Liver (tissue), 9 donors: ENCODE results near the gene CPLX1. TPM values are rescaled to one million over a fixed set of nuclear protein-coding genes. Genes with fewer than 3 reads are reported as not detected.

Source experiments
- DNase-seq: peaks from one replicate; pipeline ENCODE4 v3.0.0-alpha.2; 2017; ENCODE audit warnings: low spot score
- H3K27ac ChIP-seq, 2 donors: one replicate each; pipeline ENCODE4 v1.7.0; 2013; ENCODE audit warnings: inconsistent platforms in 2 of 2, low read length in 2 of 2, control low read depth in 1 of 2, low read depth in 1 of 2, mild to moderate bottlenecking in 1 of 2
- H3K27me3 ChIP-seq, 4 donors: one replicate each; pipeline versions ENCODE4 v1.6.1 to v1.7.0; 2013; ENCODE audit warnings: low read length in 3 of 4, inconsistent platforms in 1 of 4, mild to moderate bottlenecking in 1 of 4, moderate library complexity in 1 of 4; ENCODE audit not compliant: control insufficient read depth in 4 of 4, insufficient read depth in 4 of 4
- H3K36me3 ChIP-seq, 4 donors: one replicate each; pipeline versions ENCODE4 v1.6.1 to v1.7.0; 2013; ENCODE audit warnings: low read length in 3 of 4, mild to moderate bottlenecking in 3 of 4, low read depth in 1 of 4, moderate library complexity in 1 of 4; ENCODE audit not compliant: control insufficient read depth in 4 of 4, insufficient read depth in 3 of 4
- H3K4me1 ChIP-seq, 4 donors: one replicate each; pipeline versions ENCODE4 v1.6.1 to v1.7.0; 2013; ENCODE audit warnings: low read length in 3 of 4, mild to moderate bottlenecking in 3 of 4, moderate library complexity in 1 of 4; ENCODE audit not compliant: control insufficient read depth in 4 of 4, insufficient read depth in 4 of 4
- H3K4me3 ChIP-seq, 3 donors: one replicate each; pipeline versions ENCODE4 v1.6.1 to v1.7.0; 2013; ENCODE audit warnings: low read length in 3 of 3, control low read depth in 1 of 3, low read depth in 1 of 3, mild to moderate bottlenecking in 1 of 3
- H3K9ac ChIP-seq, 2 donors: one replicate each; pipeline ENCODE4 v1.7.0; 2013; ENCODE audit warnings: low read length in 2 of 2, mild to moderate bottlenecking in 2 of 2, moderate library complexity in 2 of 2, control low read depth in 1 of 2, low read depth in 1 of 2
- H3K9me3 ChIP-seq, 4 donors: one replicate each; pipeline versions ENCODE4 v1.6.1 to v1.7.0; 2013; ENCODE audit warnings: low read length in 3 of 4; ENCODE audit not compliant: control insufficient read depth in 4 of 4
- CTCF ChIP-seq: fragments of 150-350 bp; IDR thresholded peaks from 2 replicates; pipeline ENCODE4 v1.5.1; 2017; ENCODE audit warnings: improper control_type of control experiment, low read depth, low read length; ENCODE audit not compliant: missing input control
- EGR1 ChIP-seq, 2 donors: IDR thresholded peaks; 2 replicates each; pipeline ENCODE4 v1.6.1; 2016 to 2018; ENCODE audit warnings: antibody characterized with exemption in 2 of 2, low read depth in 2 of 2
- HNF4A ChIP-seq, 2 donors: conservative IDR thresholded peaks; 2 replicates each; pipeline ENCODE4 v1.6.1; 2016; ENCODE audit warnings: antibody characterized with exemption in 2 of 2, mild to moderate bottlenecking in 2 of 2
- HNF4G ChIP-seq: IDR thresholded peaks from 2 replicates; pipeline ENCODE4 v1.6.1; 2016; ENCODE audit warnings: antibody characterized with exemption
- JUND ChIP-seq, 2 donors: IDR thresholded peaks; 2 replicates each; pipeline ENCODE4 v1.6.1; 2016; ENCODE audit warnings: antibody characterized with exemption in 2 of 2
- NR2F2 ChIP-seq: IDR thresholded peaks from 2 replicates; pipeline ENCODE4 v1.6.1; 2016; ENCODE audit warnings: antibody characterized with exemption
- RAD21 ChIP-seq, 2 donors: IDR thresholded peaks; 2 replicates each; pipeline ENCODE4 v1.6.1; 2016; ENCODE audit warnings: antibody characterized with exemption in 2 of 2, mild to moderate bottlenecking in 2 of 2
- SP1 ChIP-seq: IDR thresholded peaks from 2 replicates; pipeline ENCODE4 v1.6.1; 2018; ENCODE audit warnings: antibody characterized with exemption, mild to moderate bottlenecking
- TAF1 ChIP-seq: conservative IDR thresholded peaks from 2 replicates; pipeline ENCODE4 v1.6.1; 2016; ENCODE audit warnings: antibody characterized with exemption, mild to moderate bottlenecking
- WGBS: extraction: QIAGEN DNeasy Blood & Tissue Kit; methylation state at CpG from one replicate; pipeline ENCODE4 v1.1.7; 2013; 5-methylcytosine and 5-hydroxymethylcytosine counted together
- polyA plus RNA-seq, 2 donors: library from polyadenylated mRNA; stranded (reverse) in 1 of 2; unstranded in 1 of 2; fragments of 200-250 nt in 1 of 2; fragments of >200 nt in 1 of 2; fragmentation: Nextera tagmentation in 1 of 2; extraction: Ambion mirVana in 1 of 2; gene quantifications; one replicate each; pipeline versions ENCODE4 v1.2.1 to v1.2.3, GENCODE V29; 2013 to 2015
- total RNA-seq, 2 donors: library from RNA; depleted of rRNA; stranded (reverse); fragments of >200 nt; gene quantifications; one replicate each; pipeline ENCODE4 v1.2.3, GENCODE V29; 2014
- TF ChIP-seq, protein P1 (sequence below): IDR thresholded peaks from 2 replicates; pipeline ENCODE4 v1.6.1; 2016; ENCODE audit warnings: antibody characterized with exemption
- TF ChIP-seq, protein P2 (sequence below): IDR thresholded peaks from 2 replicates; pipeline ENCODE4 v1.6.1; 2016; ENCODE audit warnings: antibody characterized with exemption
- donor health status: healthy.
- donor health status: healthy.
- donor health status: healthy.
- donor health status: healthy.
- donor health status: healthy.

The CPLX1 gene
- total and polyA plus RNA-seq, 4 donors = 0.14 to 2.8 (median 0.80) TPM

DNA sequence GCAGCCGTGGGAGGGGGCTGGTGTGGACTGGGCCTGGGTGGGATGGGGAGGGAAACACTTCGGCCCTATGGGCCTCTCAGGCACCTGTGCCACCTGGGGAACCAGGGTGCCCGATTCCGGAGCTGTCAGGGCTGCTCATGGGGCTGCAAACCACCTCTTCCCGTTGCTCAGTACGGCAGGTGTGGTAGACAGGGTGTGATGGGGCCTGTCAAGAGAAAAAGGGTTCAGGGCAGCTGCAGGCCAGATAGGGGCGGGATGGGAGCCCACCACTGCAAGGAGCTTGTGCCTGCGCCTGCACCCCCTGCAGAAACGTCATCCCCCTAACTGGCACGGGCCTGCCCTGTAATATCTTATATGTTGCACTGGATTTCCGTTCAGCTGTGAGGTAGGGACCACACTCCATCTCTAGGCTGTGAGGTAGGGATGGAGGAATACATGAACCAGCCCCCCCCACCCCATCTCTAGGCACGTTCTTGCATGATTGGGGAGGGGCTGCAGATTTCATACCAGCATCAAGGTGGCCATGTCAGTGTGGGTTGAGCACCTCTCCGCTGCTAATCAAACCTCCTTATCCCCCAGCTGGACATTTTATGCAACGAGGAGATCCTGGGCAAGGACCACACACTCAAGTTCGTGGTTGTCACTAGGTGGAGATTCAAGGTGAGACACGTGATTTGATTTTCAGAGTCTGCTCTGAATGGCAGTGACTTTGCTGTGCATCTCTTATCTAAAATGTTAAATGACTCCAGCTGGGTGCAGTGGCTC lies 61.3 kb downstream of the CPLX1 start:
- no peak for TF ChIP-seq HNF4G
- Histone ChIP-seq H3K4me3 (no peak overlapping the region), H3K9ac (no peak overlapping the region), H3K4me1 (peaks cover 3 to 19% (median 10%) of the 10 kb centered on the region in 4 donors), H3K36me3 (peaks cover 4 to 36% (median 15%) of the 10 kb centered on the region in 4 donors), H3K27me3 (no peaks in the 10 kb centered on the region), H3K9me3 (no peaks in the 10 kb centered on the region), H3K27ac (no peak overlapping the region)
- DNase-seq = no peak
- 93% methylated on average over 16 of the region's 16 CpGs for WGBS

- H3K27me3 ChIP-seq = no peaks in the 10 kb centered on the region
- DNase-seq = no peak
- 87% methylated on average over 11 of the region's 11 CpGs for WGBS
- H3K27ac ChIP-seq = no peak overlapping the region
- H3K9me3 ChIP-seq = no peaks in the 10 kb centered on the region
- H3K4me3 ChIP-seq = no peak overlapping the region
- H3K4me1 ChIP-seq = peaks cover 3 to 19% (median 10%) of the 10 kb centered on the region in 4 donors
- H3K9ac ChIP-seq = no peak overlapping the region
- TF ChIP-seq TAF1 = no peak
- TF ChIP-seq, protein P1, sequence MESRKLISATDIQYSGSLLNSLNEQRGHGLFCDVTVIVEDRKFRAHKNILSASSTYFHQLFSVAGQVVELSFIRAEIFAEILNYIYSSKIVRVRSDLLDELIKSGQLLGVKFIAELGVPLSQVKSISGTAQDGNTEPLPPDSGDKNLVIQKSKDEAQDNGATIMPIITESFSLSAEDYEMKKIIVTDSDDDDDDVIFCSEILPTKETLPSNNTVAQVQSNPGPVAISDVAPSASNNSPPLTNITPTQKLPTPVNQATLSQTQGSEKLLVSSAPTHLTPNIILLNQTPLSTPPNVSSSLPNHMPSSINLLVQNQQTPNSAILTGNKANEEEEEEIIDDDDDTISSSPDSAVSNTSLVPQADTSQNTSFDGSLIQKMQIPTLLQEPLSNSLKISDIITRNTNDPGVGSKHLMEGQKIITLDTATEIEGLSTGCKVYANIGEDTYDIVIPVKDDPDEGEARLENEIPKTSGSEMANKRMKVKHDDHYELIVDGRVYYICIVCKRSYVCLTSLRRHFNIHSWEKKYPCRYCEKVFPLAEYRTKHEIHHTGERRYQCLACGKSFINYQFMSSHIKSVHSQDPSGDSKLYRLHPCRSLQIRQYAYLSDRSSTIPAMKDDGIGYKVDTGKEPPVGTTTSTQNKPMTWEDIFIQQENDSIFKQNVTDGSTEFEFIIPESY = no peak
- no peak for TF ChIP-seq RAD21 (IDR thresholded peaks at IDR 0.05)
- no peak for TF ChIP-seq HNF4A (conservative IDR thresholded peaks at IDR 0.05)
- peaks cover 4 to 29% (median 11%) of the 10 kb centered on the region in 4 donors for H3K36me3 ChIP-seq
Observed at GRCh38 chr4:763922-764321, 62.0 kb downstream of the CPLX1 start.

DNA sequence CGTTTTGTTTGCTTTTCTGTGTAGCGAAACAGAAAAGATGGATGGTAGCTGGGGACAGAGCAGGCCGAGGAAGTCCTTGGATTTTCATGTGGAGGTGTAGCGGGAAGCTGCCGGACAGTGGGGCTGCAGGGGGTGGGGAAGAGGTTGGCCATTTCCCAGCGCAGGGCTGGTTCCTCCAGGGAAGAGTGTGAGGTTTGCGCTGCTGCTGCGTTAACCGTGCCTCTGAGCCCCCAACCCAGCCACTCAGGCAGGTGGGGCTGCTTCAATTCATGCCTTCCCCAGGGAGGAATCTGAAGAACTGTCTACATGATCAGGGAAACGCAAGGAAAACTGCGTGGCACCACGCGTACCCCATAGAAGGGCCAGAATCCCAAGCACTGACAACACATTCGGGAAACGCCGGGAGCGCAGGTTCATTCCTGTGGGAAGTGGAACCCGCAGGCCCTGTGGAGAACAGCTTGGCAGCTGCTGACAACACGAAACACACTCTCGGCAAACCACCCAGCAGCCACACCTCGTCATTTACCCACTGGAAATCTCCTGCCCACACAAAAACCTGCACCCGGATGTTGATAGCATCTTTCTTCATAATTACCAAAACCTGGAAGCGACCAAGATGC lies 62.6 kb downstream of the CPLX1 start:
- TF ChIP-seq, protein P2, sequence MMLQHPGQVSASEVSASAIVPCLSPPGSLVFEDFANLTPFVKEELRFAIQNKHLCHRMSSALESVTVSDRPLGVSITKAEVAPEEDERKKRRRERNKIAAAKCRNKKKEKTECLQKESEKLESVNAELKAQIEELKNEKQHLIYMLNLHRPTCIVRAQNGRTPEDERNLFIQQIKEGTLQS = no peak
- TF ChIP-seq TAF1 (no peak), HNF4G (no peak), CTCF (no peak), EGR1 (IDR thresholded peaks at IDR 0.05; ENCODE audit: low read depth in 2 of 2) (no peak), JUND (IDR thresholded peaks at IDR 0.05) (no peak), SP1 (no peak), NR2F2 (no peak)
- 92% methylated on average over 23 of the region's 23 CpGs for WGBS
- H3K36me3 ChIP-seq = peaks cover 4 to 28% (median 10%) of the 10 kb centered on the region in 4 donors
- no peaks in the 10 kb centered on the region for H3K27me3 ChIP-seq
- H3K27ac ChIP-seq = no peak overlapping the region
- peaks cover 3 to 19% (median 10%) of the 10 kb centered on the region in 4 donors for H3K4me1 ChIP-seq
- DNase-seq = no peak
- no peak overlapping the region for H3K9ac ChIP-seq
- H3K4me3 ChIP-seq = no peak overlapping the region
- H3K9me3 ChIP-seq = no peaks in the 10 kb centered on the region
